B cell (primary cell): ENCODE results near the gene PRKCA. TPM values are rescaled to one million over a fixed set of nuclear protein-coding genes. Genes with fewer than 3 reads are reported as not detected.

Source experiments
- ATAC-seq: fragments of 200-7000 bp; cut with Tn5 transposase; one replicate; pipeline ENCODE4 v1.10.0; 2021; ENCODE audit warnings: low read depth, mild to moderate bottlenecking, moderate number of reproducible peaks, moderate library complexity
- CTCF ChIA-PET: fragments of 350-600 bp; sonication (Branson Sonifier 250); formaldehyde crosslinking; loops from one replicate; lab custom pipeline; 2021; ENCODE audit warnings: antibody characterized with exemption, inconsistent platforms; lab: Charles Lee
- POLR2A ChIA-PET: fragments of 350-600 bp; sonication (Branson Sonifier 250); formaldehyde crosslinking; loops from one replicate; lab custom pipeline; 2021; ENCODE audit warnings: antibody characterized with exemption; lab: Charles Lee
- DNase-seq: peaks from one replicate; pipeline ENCODE4 v3.0.0; 2013
- H2AFZ ChIP-seq: 2 replicates; pipeline ENCODE4 v1.6.1; 2012; ENCODE audit warnings: mild to moderate bottlenecking, low read depth, low read length; ENCODE audit not compliant: insufficient read depth, poor library complexity, severe bottlenecking
- H3K27ac ChIP-seq, 2 donors: 1 replicate in 1 of 2; 2 replicates in 1 of 2; pipeline ENCODE4 v1.5.1; 2012 to 2013; ENCODE audit warnings: low read length in 2 of 2, mild to moderate bottlenecking in 2 of 2, moderate library complexity in 1 of 2
- H3K27me3 ChIP-seq, 4 experiments: fragments of 200-600 bp in 1 of 4; sonication (generic) in 1 of 4; replicated peaks in 1 of 4; 1 replicate in 2 of 4; 2 replicates in 2 of 4; pipeline versions ENCODE4 v1.6.1 to v1.7.0; 2013 to 2016; ENCODE audit warnings: low read length in 3 of 4, mild to moderate bottlenecking in 2 of 4, mixed read lengths in 1 of 4, moderate library complexity in 1 of 4; ENCODE audit not compliant: insufficient read depth in 4 of 4, control insufficient read depth in 3 of 4; ENCODE audit errors: control extremely low read depth in 1 of 4
- H3K36me3 ChIP-seq, 2 experiments: replicated peaks in 1 of 2; 1 replicate in 1 of 2; 2 replicates in 1 of 2; pipeline versions ENCODE4 v1.6.1 to v1.7.1; 2013; ENCODE audit warnings: low read length in 1 of 2; ENCODE audit not compliant: insufficient read depth in 2 of 2, control insufficient read depth in 1 of 2; ENCODE audit errors: control extremely low read depth in 1 of 2, extremely low read depth in 1 of 2
- H3K4me1 ChIP-seq, 2 donors: fragments of 200-600 bp in 1 of 2; sonication (generic) in 1 of 2; 1 replicate in 1 of 2; 2 replicates in 1 of 2; pipeline versions ENCODE4 v1.5.1 to v1.6.1; 2013 to 2017; ENCODE audit warnings: low read length in 2 of 2; ENCODE audit not compliant: control insufficient read depth in 2 of 2, insufficient read depth in 2 of 2
- H3K4me2 ChIP-seq: replicated peaks from 2 replicates; pipeline ENCODE3; 2012; ENCODE audit warnings: mild to moderate bottlenecking, low read depth, low read length; ENCODE audit not compliant: poor library complexity, severe bottlenecking
- H3K4me3 ChIP-seq, 5 experiments: fragments of 200-600 bp in 1 of 5; sonication (generic) in 1 of 5; 1 replicate in 3 of 5; 2 replicates in 2 of 5; pipeline versions ENCODE4 v1.5.1 to v1.7.0; 2011 to 2016; ENCODE audit warnings: low read length in 4 of 5, mild to moderate bottlenecking in 4 of 5, low read depth in 2 of 5, control low read depth in 1 of 5, moderate library complexity in 1 of 5; ENCODE audit not compliant: insufficient read depth in 1 of 5; ENCODE audit errors: control extremely low read depth in 1 of 5, extremely low read depth in 1 of 5
- H3K79me2 ChIP-seq: fragments of 200-600 bp; sonication (generic); one replicate; pipeline ENCODE4 v1.6.0; 2016; ENCODE audit warnings: low read length; ENCODE audit not compliant: control insufficient read depth, insufficient read depth
- H3K9ac ChIP-seq: fragments of 200-600 bp; sonication (generic); 2 replicates; pipeline ENCODE4 v1.6.1; 2017; ENCODE audit warnings: mild to moderate bottlenecking, low read length, moderate library complexity
- H3K9me3 ChIP-seq, 3 donors: one replicate each; pipeline versions ENCODE4 v1.6.1 to v1.7.1; 2013; ENCODE audit warnings: low read length in 2 of 3; ENCODE audit not compliant: control insufficient read depth in 2 of 3, insufficient read depth in 1 of 3; ENCODE audit errors: control extremely low read depth in 1 of 3
- H4K20me1 ChIP-seq: 2 replicates; pipeline ENCODE4 v1.6.0; 2012; ENCODE audit warnings: mild to moderate bottlenecking, low read length; ENCODE audit not compliant: insufficient read depth, control insufficient read depth, poor library complexity, severe bottlenecking
- H3K27ac Mint-ChIP-seq: one replicate; pipeline ENCODE4 v1.8.0; 2021; ENCODE audit warnings: mixed read lengths
- H3K27me3 Mint-ChIP-seq: one replicate; pipeline ENCODE4 v1.8.0; 2021; ENCODE audit warnings: mixed read lengths
- H3K4me1 Mint-ChIP-seq: one replicate; pipeline ENCODE4 v1.8.0; 2021; ENCODE audit warnings: mixed read lengths
- H3K4me3 Mint-ChIP-seq: one replicate; pipeline ENCODE4 v1.8.0; 2021; ENCODE audit warnings: mixed read lengths
- H3K9me3 Mint-ChIP-seq: one replicate; pipeline ENCODE4 v1.8.0; 2022; ENCODE audit warnings: mixed read lengths; ENCODE audit not compliant: insufficient read depth
- EZH2 ChIP-seq: IDR thresholded peaks from 2 replicates; pipeline ENCODE4 v1.6.1; 2012; ENCODE audit warnings: borderline replicate concordance, low read depth, mild to moderate bottlenecking, moderate library complexity, low read length; ENCODE audit not compliant: insufficient read depth, poor library complexity, severe bottlenecking
- WGBS: methylation state at CpG from one replicate; pipeline ENCODE4 v1.1.5; 2013; ENCODE audit warnings: missing lambda C conversion rate; ENCODE audit not compliant: insufficient coverage; 5-methylcytosine and 5-hydroxymethylcytosine counted together
- intact Hi-C: fragments of 100-400 bp; cut with micrococcal nuclease; formaldehyde crosslinking; loops from one replicate; pipeline ENCODE4 v1.10.0; 2022
- polyA plus RNA-seq: library from polyadenylated mRNA; depleted of rRNA; stranded (reverse); fragments of >200 nt; gene quantifications from 2 replicates; pipeline ENCODE4 v1.2.3, GENCODE V29; 2012
- total RNA-seq, 2 donors: library from RNA; stranded (reverse); fragments of 120-200 nt in 1 of 2; gene quantifications; 1 replicate in 1 of 2; 2 replicates in 1 of 2; pipeline versions ENCODE4 v1.2.3 to v1.2.4, GENCODE V29; 2013 to 2022
- TF ChIP-seq, protein P1 (sequence below): fragments of 200-600 bp; IDR thresholded peaks from one replicate; pipeline ENCODE4 v1.8.0; 2022; ENCODE audit warnings: antibody characterized with exemption, mild to moderate bottlenecking

The PRKCA gene
- total and polyA plus RNA-seq, 2 donors (not counting 1 experiment from before 2014, with no cell fraction given), result 0.33 to 7.7 TPM

DNA sequence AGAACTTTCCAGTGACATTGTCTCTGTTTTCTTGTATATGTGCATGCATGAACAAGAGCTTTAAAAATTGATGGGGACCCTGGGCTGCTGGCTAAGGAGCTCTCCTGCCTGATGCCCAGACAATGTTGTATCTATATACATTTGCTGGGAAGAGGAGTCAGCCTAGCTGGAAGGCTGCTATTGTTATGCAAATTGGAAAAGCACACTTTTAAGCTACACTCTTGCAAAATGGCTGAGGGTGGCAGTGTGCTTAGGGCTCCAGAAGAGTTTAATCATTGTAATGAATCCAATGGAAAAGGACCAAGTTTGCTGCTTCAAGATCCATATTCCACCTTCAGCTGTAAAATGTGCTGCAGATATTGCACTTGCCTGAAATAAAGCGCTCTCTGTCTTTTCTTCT is 171.8 kb downstream of the PRKCA start:
- Histone ChIP-seq H3K27me3 (no peaks in the 10 kb centered on the region), H3K9me3 (peaks cover 0 to 4% (median 0%) of the 10 kb centered on the region in 3 donors), H3K36me3 (no peaks in the 10 kb centered on the region), H3K4me3 (no peak overlapping the region), H4K20me1 (no peaks in the 10 kb centered on the region), H3K4me1 (no peaks in the 10 kb centered on the region), H3K4me2 (no peak overlapping the region), H3K27ac (no peak overlapping the region), H3K79me2 (no peaks in the 10 kb centered on the region), H3K9ac (no peak overlapping the region), H2AFZ (no peak overlapping the region)
- TF ChIP-seq, protein P1, sequence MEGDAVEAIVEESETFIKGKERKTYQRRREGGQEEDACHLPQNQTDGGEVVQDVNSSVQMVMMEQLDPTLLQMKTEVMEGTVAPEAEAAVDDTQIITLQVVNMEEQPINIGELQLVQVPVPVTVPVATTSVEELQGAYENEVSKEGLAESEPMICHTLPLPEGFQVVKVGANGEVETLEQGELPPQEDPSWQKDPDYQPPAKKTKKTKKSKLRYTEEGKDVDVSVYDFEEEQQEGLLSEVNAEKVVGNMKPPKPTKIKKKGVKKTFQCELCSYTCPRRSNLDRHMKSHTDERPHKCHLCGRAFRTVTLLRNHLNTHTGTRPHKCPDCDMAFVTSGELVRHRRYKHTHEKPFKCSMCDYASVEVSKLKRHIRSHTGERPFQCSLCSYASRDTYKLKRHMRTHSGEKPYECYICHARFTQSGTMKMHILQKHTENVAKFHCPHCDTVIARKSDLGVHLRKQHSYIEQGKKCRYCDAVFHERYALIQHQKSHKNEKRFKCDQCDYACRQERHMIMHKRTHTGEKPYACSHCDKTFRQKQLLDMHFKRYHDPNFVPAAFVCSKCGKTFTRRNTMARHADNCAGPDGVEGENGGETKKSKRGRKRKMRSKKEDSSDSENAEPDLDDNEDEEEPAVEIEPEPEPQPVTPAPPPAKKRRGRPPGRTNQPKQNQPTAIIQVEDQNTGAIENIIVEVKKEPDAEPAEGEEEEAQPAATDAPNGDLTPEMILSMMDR, result no peak
- CTCF ChIA-PET, result interaction anchor here (1.8 kb wide), 1 partner anchor 8 kb away, joined by 4 read pairs; no protein-coding TSS in a partner anchor
- H3K4me3 Mint-ChIP-seq, result no peak overlapping the region
- POLR2A ChIA-PET, result no interaction called here
- intact Hi-C loops, result no loop called here
- no peaks in the 10 kb centered on the region for H3K9me3 Mint-ChIP-seq
- no peaks in the 10 kb centered on the region for H3K27me3 Mint-ChIP-seq
- ATAC-seq (no peak), DNase-seq (no peak)
- WGBS, result 100% methylated on average over 1 of the region's 1 CpG
- H3K4me1 Mint-ChIP-seq, result no peaks in the 10 kb centered on the region
- no peak overlapping the region for H3K27ac Mint-ChIP-seq

GRCh38 chr17:66474806-66475497 is 172.5 kb downstream of the PRKCA start:
- no peaks in the 10 kb centered on the region for H3K27me3 ChIP-seq
- H3K4me1 ChIP-seq, result no peaks in the 10 kb centered on the region
- Mint-ChIP-seq H3K9me3 (peaks cover 3% of the 10 kb centered on the region), H3K4me1 (no peaks in the 10 kb centered on the region), H3K27me3 (no peaks in the 10 kb centered on the region), H3K27ac (no peak overlapping the region), H3K4me3 (no peak overlapping the region)
- H3K9me3 ChIP-seq, result peaks cover 0 to 4% (median 0%) of the 10 kb centered on the region in 3 donors
- no peak for ATAC-seq
- TF ChIP-seq, protein P1, result no peak
- TF ChIP-seq EZH2, result no peak
- H3K4me3 ChIP-seq, result no peak overlapping the region
- 82% methylated on average over 3 of the region's 8 CpGs for WGBS
- no peak overlapping the region for H3K27ac ChIP-seq
- CTCF ChIA-PET, result interaction anchor here (1.8 kb wide), 1 partner anchor 9 kb away, joined by 4 read pairs; no protein-coding TSS in a partner anchor
- intact Hi-C loops, result no loop called here
- no peak overlapping the region for H2AFZ ChIP-seq
- H3K36me3 ChIP-seq, result no peaks in the 10 kb centered on the region
- H3K9ac ChIP-seq, result no peak overlapping the region
- H4K20me1 ChIP-seq, result no peaks in the 10 kb centered on the region
- DNase-seq, result no peak
- no peaks in the 10 kb centered on the region for H3K79me2 ChIP-seq
- no peak overlapping the region for H3K4me2 ChIP-seq
- POLR2A ChIA-PET, result no interaction called here
